Esophagus squamous epithelium (tissue), 5 donors: Measurements from ENCODE around the gene RGS4. TPM values are rescaled to one million over a fixed set of nuclear protein-coding genes. Genes with fewer than 3 reads are reported as not detected.

Experiments
- DNase-seq: peaks from one replicate; lab custom pipeline; 2025; lab: John Stamatoyannopoulos, UW
- H3K27ac ChIP-seq, 4 donors: fragments of 200-600 bp; sonication (generic); one replicate each; pipeline ENCODE4 v1.5.1; 2016 to 2019; ENCODE audit warnings: mild to moderate bottlenecking in 1 of 4
- H3K27me3 ChIP-seq, 4 donors: fragments of 200-600 bp; sonication (generic); 1 replicate in 3 of 4; 2 replicates in 1 of 4; pipeline versions ENCODE4 v1.5.1 to v1.6.0; 2017 to 2021; ENCODE audit warnings: antibody characterized with exemption in 1 of 4
- H3K36me3 ChIP-seq, 3 donors: fragments of 200-600 bp; sonication (generic); one replicate each; pipeline ENCODE4 v1.5.1; 2016 to 2019
- H3K4me1 ChIP-seq, 3 donors: fragments of 200-600 bp; sonication (generic); one replicate each; pipeline ENCODE4 v1.5.1; 2017 to 2019
- H3K4me3 ChIP-seq, 4 donors: fragments of 200-600 bp; sonication (generic); 1 replicate in 3 of 4; 2 replicates in 1 of 4; pipeline ENCODE4 v1.5.1; 2016 to 2019; ENCODE audit warnings: mild to moderate bottlenecking in 2 of 4, moderate library complexity in 1 of 4
- H3K9me3 ChIP-seq, 3 donors: fragments of 200-600 bp; sonication (generic); one replicate each; pipeline ENCODE4 v1.5.1; 2016 to 2019
- CTCF ChIP-seq, 6 experiments: fragments of 450-650 bp in 4 of 6; fragments of 200-600 bp in 2 of 6; sonication (generic) in 2 of 6; IDR thresholded peaks; one replicate each; pipeline ENCODE4 v1.5.1; 2016 to 2019; ENCODE audit warnings: antibody characterized with exemption in 6 of 6, mild to moderate bottlenecking in 4 of 6, moderate library complexity in 4 of 6
- POLR2A ChIP-seq, 4 donors: fragments of 450-650 bp; IDR thresholded peaks; one replicate each; pipeline ENCODE4 v1.6.1; 2017; ENCODE audit warnings: antibody characterized with exemption in 4 of 4, mild to moderate bottlenecking in 4 of 4, moderate library complexity in 3 of 4
- WGBS, 2 donors: methylation state at CpG; one replicate each; pipeline ENCODE4 v1.1.5; 2018; 5-methylcytosine and 5-hydroxymethylcytosine counted together
- intact Hi-C: fragments of 100-400 bp; cut with DNase I; formaldehyde crosslinking; loops from one replicate; pipeline ENCODE4 v1.15.0; 2022
- total RNA-seq, 4 donors: library from RNA; depleted of rRNA; stranded (reverse); fragments of >200 nt; gene quantifications; one replicate each; pipeline ENCODE4 v1.1.0, GENCODE V29; 2016
- donor health status: DM: yes; HTN: yes; CAD: no.

Gene RGS4
- total RNA-seq, 4 donors from 2014 or later: 0.26 to 1.5 (median 0.70) TPM; not detected in 1

- 70 to 76% methylated on average over 5 of the region's 5 CpGs for WGBS, 2 donors
- intact Hi-C loops: no loop called here
- H3K4me1 ChIP-seq: no peaks in the 10 kb centered on the region
- H3K27ac ChIP-seq: no peak overlapping the region
- no peaks in the 10 kb centered on the region for H3K9me3 ChIP-seq
- H3K27me3 ChIP-seq: peaks cover 0 to 4% (median 0%) of the 10 kb centered on the region in 4 donors
- TF ChIP-seq CTCF (IDR thresholded peaks at IDR 0.05) (no peak), POLR2A (IDR thresholded peaks at IDR 0.05) (no peak)
- H3K4me3 ChIP-seq: no peak overlapping the region
- no peaks in the 10 kb centered on the region for H3K36me3 ChIP-seq
- DNase-seq: no peak
These were observed 20.3 kb upstream of the RGS4 start for GRCh38 chr1:163048869-163049268.

DNA sequence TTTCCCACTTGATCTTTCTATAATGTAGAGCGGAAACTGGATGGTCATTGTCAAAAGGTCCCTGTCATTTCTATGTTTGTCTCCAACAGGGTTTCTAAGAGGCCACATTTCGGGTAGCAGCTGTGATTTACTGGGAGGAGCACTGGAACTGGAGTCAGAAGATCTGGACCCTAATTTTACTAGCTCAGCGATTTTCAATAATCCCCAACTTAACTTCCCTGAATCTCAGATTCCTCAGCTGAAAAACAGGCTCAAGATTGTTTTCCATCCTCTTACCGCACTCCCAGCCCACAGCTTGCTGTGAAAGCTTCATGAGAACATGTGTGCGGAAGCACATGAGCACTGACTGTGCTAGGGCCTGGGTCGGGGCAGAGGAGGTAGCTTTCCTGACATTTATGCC lies 19.9 kb upstream of the RGS4 start:
- no peaks in the 10 kb centered on the region for H3K9me3 ChIP-seq
- TF ChIP-seq CTCF (IDR thresholded peaks at IDR 0.05) (no peak), POLR2A (IDR thresholded peaks at IDR 0.05) (no peak)
- WGBS, 2 donors: 82 to 84% methylated on average over 6 of the region's 6 CpGs
- H3K27ac ChIP-seq: no peak overlapping the region
- H3K4me1 ChIP-seq: no peaks in the 10 kb centered on the region
- H3K36me3 ChIP-seq: no peaks in the 10 kb centered on the region
- no peak overlapping the region for H3K4me3 ChIP-seq
- peaks cover 0 to 4% (median 0%) of the 10 kb centered on the region in 4 donors for H3K27me3 ChIP-seq
- intact Hi-C loops: no loop called here
- DNase-seq: no peak

DNA sequence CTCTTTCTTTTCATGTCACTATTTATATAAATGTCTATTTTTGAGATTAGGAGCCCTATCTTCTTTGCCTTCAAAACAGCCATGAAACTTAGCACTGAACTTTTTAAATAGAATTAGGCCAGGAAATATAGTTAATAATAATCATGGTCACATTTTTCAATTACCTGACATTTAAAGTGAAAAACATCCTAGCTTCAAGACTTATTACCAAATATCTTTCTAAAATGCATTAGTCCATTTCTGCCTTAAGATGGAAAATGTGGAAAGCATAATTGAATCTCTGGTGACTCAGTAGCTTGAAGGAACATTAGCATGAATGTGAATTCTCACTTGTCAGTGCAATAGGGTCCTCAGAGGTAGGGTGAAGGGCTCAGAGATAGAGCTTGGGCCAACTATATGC lies 18.7 kb upstream of the RGS4 start:
- intact Hi-C loops: no loop called here
- DNase-seq: no peak
- Histone ChIP-seq H3K4me1 (no peaks in the 10 kb centered on the region), H3K9me3 (no peaks in the 10 kb centered on the region), H3K4me3 (no peak overlapping the region), H3K27ac (no peak overlapping the region), H3K36me3 (no peaks in the 10 kb centered on the region), H3K27me3 (no peaks in the 10 kb centered on the region)
- TF ChIP-seq POLR2A (IDR thresholded peaks at IDR 0.05): no peak
- TF ChIP-seq CTCF (IDR thresholded peaks at IDR 0.05): no peak

GRCh38 chr1:163054181-163054591 lies 15.0 kb upstream of the RGS4 start:
- Histone ChIP-seq H3K4me3 (no peak overlapping the region), H3K9me3 (no peaks in the 10 kb centered on the region), H3K4me1 (no peaks in the 10 kb centered on the region), H3K27ac (no peak overlapping the region), H3K36me3 (no peaks in the 10 kb centered on the region), H3K27me3 (no peaks in the 10 kb centered on the region)
- TF ChIP-seq POLR2A (IDR thresholded peaks at IDR 0.05) (no peak), CTCF (IDR thresholded peaks at IDR 0.05) (no peak)
- DNase-seq: no peak
- WGBS, 2 donors: 56 to 83% methylated on average over 2 of the region's 2 CpGs
- intact Hi-C loops: no loop called here

DNA sequence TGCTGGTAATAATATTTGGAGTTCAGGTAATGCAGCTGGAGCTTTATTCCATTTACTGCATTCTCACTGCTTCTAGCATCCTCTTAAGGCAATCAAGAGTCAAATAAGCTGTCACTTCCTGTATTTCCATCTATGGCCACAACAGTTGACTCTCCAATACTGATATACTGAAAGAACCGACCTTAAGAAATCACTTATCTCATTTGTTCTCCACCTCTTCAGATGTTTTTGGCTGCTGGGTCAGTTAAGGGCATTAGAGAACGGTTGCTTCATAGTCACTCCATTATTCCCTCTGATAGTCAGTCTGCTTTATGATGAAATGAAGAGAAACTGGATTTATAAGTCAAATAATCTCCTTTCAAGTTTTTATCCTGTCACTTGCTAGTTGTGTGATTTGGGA lies 14.2 kb upstream of the RGS4 start:
- Histone ChIP-seq H3K4me1 (no peaks in the 10 kb centered on the region), H3K36me3 (no peaks in the 10 kb centered on the region), H3K27me3 (no peaks in the 10 kb centered on the region), H3K4me3 (no peak overlapping the region), H3K27ac (no peak overlapping the region), H3K9me3 (no peaks in the 10 kb centered on the region)
- TF ChIP-seq POLR2A (IDR thresholded peaks at IDR 0.05) (no peak), CTCF (IDR thresholded peaks at IDR 0.05) (no peak)
- WGBS, 2 donors: 59 to 63% methylated on average over 2 of the region's 2 CpGs
- intact Hi-C loops: no loop called here
- DNase-seq: no peak
